Effector memory CD8-positive, alpha-beta T cell (primary cell): ENCODE data around the gene ALOX15.
"Not testable (repeated sequence)": the region's sequence is repeated elsewhere in the genome, so short reads cannot be mapped to it uniquely, and the experiment has no call there.

Experiments used
- ATAC-seq: fragments of 150-1000 bp; cut with Tn5 transposase; replicated peaks from 2 replicates; pipeline ENCODE4 v1.10.0; 2021; ENCODE audit warnings: mild to moderate bottlenecking, moderate library complexity
- DNase-seq, 3 experiments: peaks; one replicate each; pipeline ENCODE4 v3.0.0; 2021
- H3K27ac Mint-ChIP-seq, 2 donors: one replicate each; pipeline ENCODE4 v1.8.0; 2022; ENCODE audit warnings: mild to moderate bottlenecking in 2 of 2, mixed read lengths in 2 of 2, moderate library complexity in 2 of 2
- H3K27me3 Mint-ChIP-seq, 2 donors: one replicate each; pipeline ENCODE4 v1.8.0; 2022; ENCODE audit warnings: mixed read lengths in 2 of 2
- H3K36me3 Mint-ChIP-seq: one replicate; pipeline ENCODE4 v1.8.0; 2022; ENCODE audit warnings: mild to moderate bottlenecking, moderate library complexity, mixed read lengths; ENCODE audit not compliant: insufficient read depth
- H3K4me1 Mint-ChIP-seq, 2 donors: one replicate each; pipeline ENCODE4 v1.8.0; 2022; ENCODE audit warnings: low read depth in 2 of 2, mixed read lengths in 2 of 2
- H3K4me3 Mint-ChIP-seq, 2 donors: one replicate each; pipeline ENCODE4 v1.8.0; 2022; ENCODE audit warnings: mild to moderate bottlenecking in 2 of 2, mixed read lengths in 2 of 2, moderate library complexity in 2 of 2
- H3K9me3 Mint-ChIP-seq, 2 donors: one replicate each; pipeline ENCODE4 v1.8.0; 2022; ENCODE audit warnings: mixed read lengths in 2 of 2
- total RNA-seq, 9 experiments: gene quantifications; one replicate each; lab custom pipeline; 2026; lab: John Stamatoyannopoulos, UW

Gene ALOX15
- total RNA-seq: 0 to 0.67 (median 0.06) reads per million in 9 experiments

- Mint-ChIP-seq H3K27ac (no peak within 1 kb of the TSS), H3K4me1 (peaks cover 6 to 12% of the 10 kb centered on the region in 2 donors), H3K4me3 (peak within 1 kb of the TSS in 1 of 2 donors; percentile 27), H3K9me3 (no peaks in the 10 kb centered on the region), H3K27me3 (peaks cover 79 to 94% of the 10 kb centered on the region in 2 donors), H3K36me3 (no peaks in the 10 kb centered on the region)
- DNase-seq: no peak
- no peak for ATAC-seq
Measured at GRCh38 chr17:4641297-4642195, at the start of gene ALOX15. TSS of gene ALOX15 (minus strand) at chr17:4641678. CDS start at chr17:4641651, 27 bp downstream.

- ATAC-seq: no peak
- H3K27ac Mint-ChIP-seq: peak overlapping the region in 1 of 2 donors; percentile 45
- H3K9me3 Mint-ChIP-seq: no peaks in the 10 kb centered on the region
- no peak for DNase-seq
- H3K4me3 Mint-ChIP-seq: no peak overlapping the region
- H3K27me3 Mint-ChIP-seq: no peaks in the 10 kb centered on the region
- H3K36me3 Mint-ChIP-seq: peaks cover 20% of the 10 kb centered on the region
- peaks cover 17 to 43% of the 10 kb centered on the region in 2 donors for H3K4me1 Mint-ChIP-seq
Measured at GRCh38 chr17:4690745-4691144, 49.3 kb upstream of the ALOX15 start.

- not testable (repeated sequence) for H3K4me3 Mint-ChIP-seq, ATAC-seq, H3K27ac Mint-ChIP-seq, H3K27me3 Mint-ChIP-seq, DNase-seq, H3K9me3 Mint-ChIP-seq
- Mint-ChIP-seq H3K4me1 (peaks cover 16 to 38% of the 10 kb centered on the region in 2 donors), H3K36me3 (peaks cover 26% of the 10 kb centered on the region)
Measured at GRCh38 chr17:4689872-4690271, 48.4 kb upstream of the ALOX15 start.

GRCh38 chr17:4683739-4684138, 42.3 kb upstream of the ALOX15 start:
- H3K27ac Mint-ChIP-seq, H3K9me3 Mint-ChIP-seq, ATAC-seq, DNase-seq, H3K27me3 Mint-ChIP-seq, H3K4me3 Mint-ChIP-seq: not testable (repeated sequence)
- Mint-ChIP-seq H3K36me3 (peaks cover 60% of the 10 kb centered on the region), H3K4me1 (peaks cover 9 to 19% of the 10 kb centered on the region in 2 donors)

GRCh38 chr17:4679658-4680057, 38.2 kb upstream of the ALOX15 start:
- H3K27me3 Mint-ChIP-seq: no peaks in the 10 kb centered on the region
- H3K4me1 Mint-ChIP-seq: peaks cover 0 to 5% of the 10 kb centered on the region in 2 donors
- no peaks in the 10 kb centered on the region for H3K9me3 Mint-ChIP-seq
- H3K36me3 Mint-ChIP-seq: peaks cover 58% of the 10 kb centered on the region
- no peak overlapping the region for H3K4me3 Mint-ChIP-seq
- ATAC-seq (no peak), DNase-seq (no peak)
- H3K27ac Mint-ChIP-seq: no peak overlapping the region

- H3K36me3 Mint-ChIP-seq: peaks cover 50% of the 10 kb centered on the region
- H3K4me3 Mint-ChIP-seq: no peak overlapping the region
- peak overlapping the region in 1 of 2 donors; percentile 26 for H3K27ac Mint-ChIP-seq
- H3K9me3 Mint-ChIP-seq: no peaks in the 10 kb centered on the region
- ATAC-seq (no peak), DNase-seq (no peak)
- H3K27me3 Mint-ChIP-seq: no peaks in the 10 kb centered on the region
- peaks cover 0 to 5% of the 10 kb centered on the region in 2 donors for H3K4me1 Mint-ChIP-seq
Measured at GRCh38 chr17:4678448-4679026, 37.1 kb upstream of the ALOX15 start.

- no peak for ATAC-seq
- Mint-ChIP-seq H3K4me3 (no peak overlapping the region), H3K27ac (peak overlapping the region in 1 of 2 donors; percentile 52), H3K36me3 (peaks cover 34% of the 10 kb centered on the region), H3K9me3 (no peaks in the 10 kb centered on the region), H3K4me1 (peaks cover 0 to 5% of the 10 kb centered on the region in 2 donors), H3K27me3 (no peaks in the 10 kb centered on the region)
- no peak for DNase-seq
Measured at GRCh38 chr17:4676791-4677190, 35.3 kb upstream of the ALOX15 start.

GRCh38 chr17:4675791-4676190, 34.3 kb upstream of the ALOX15 start:
- Mint-ChIP-seq H3K9me3 (no peaks in the 10 kb centered on the region), H3K27ac (peak overlapping the region in 1 of 2 donors; percentile 85), H3K36me3 (peaks cover 29% of the 10 kb centered on the region), H3K4me3 (no peak overlapping the region), H3K27me3 (no peaks in the 10 kb centered on the region), H3K4me1 (peaks cover 0 to 5% of the 10 kb centered on the region in 2 donors)
- no peak for ATAC-seq
- DNase-seq: no peak

GRCh38 chr17:4674685-4674998, 33.2 kb upstream of the ALOX15 start:
- H3K27ac Mint-ChIP-seq: no peak overlapping the region

GRCh38 chr17:4673986-4674684, 32.7 kb upstream of the ALOX15 start:
- Mint-ChIP-seq H3K36me3 (peaks cover 21% of the 10 kb centered on the region), H3K27me3 (no peaks in the 10 kb centered on the region), H3K9me3 (no peaks in the 10 kb centered on the region), H3K4me3 (no peak overlapping the region), H3K4me1 (no peaks in the 10 kb centered on the region), H3K27ac (no peak overlapping the region)
- ATAC-seq (no peak), DNase-seq (no peak)

More at GRCh38 chr17:4674685-4674998, 33.2 kb upstream of the ALOX15 start:
- H3K4me1 Mint-ChIP-seq: peaks cover 0 to 1% of the 10 kb centered on the region in 2 donors
- H3K27me3 Mint-ChIP-seq: no peaks in the 10 kb centered on the region
- H3K9me3 Mint-ChIP-seq: no peaks in the 10 kb centered on the region
- peaks cover 21% of the 10 kb centered on the region for H3K36me3 Mint-ChIP-seq
- ATAC-seq: no peak
- H3K4me3 Mint-ChIP-seq: no peak overlapping the region
- no peak for DNase-seq

- H3K4me3 Mint-ChIP-seq: no peak overlapping the region
- no peak for ATAC-seq
- no peak for DNase-seq
- H3K27me3 Mint-ChIP-seq: no peaks in the 10 kb centered on the region
- no peak overlapping the region for H3K27ac Mint-ChIP-seq
- H3K36me3 Mint-ChIP-seq: peaks cover 21% of the 10 kb centered on the region
- no peaks in the 10 kb centered on the region for H3K9me3 Mint-ChIP-seq
- no peaks in the 10 kb centered on the region for H3K4me1 Mint-ChIP-seq
Measured at GRCh38 chr17:4673169-4673568, 31.7 kb upstream of the ALOX15 start.

GRCh38 chr17:4672751-4673150, 31.3 kb upstream of the ALOX15 start:
- H3K27me3 Mint-ChIP-seq: no peaks in the 10 kb centered on the region
- H3K36me3 Mint-ChIP-seq: peaks cover 17% of the 10 kb centered on the region
- H3K9me3 Mint-ChIP-seq: no peaks in the 10 kb centered on the region
- H3K4me1 Mint-ChIP-seq: no peaks in the 10 kb centered on the region
- no peak for ATAC-seq
- no peak for DNase-seq
- H3K4me3 Mint-ChIP-seq: no peak overlapping the region
- H3K27ac Mint-ChIP-seq: no peak overlapping the region

GRCh38 chr17:4672055-4672630, 30.7 kb upstream of the ALOX15 start:
- Mint-ChIP-seq H3K27me3 (no peaks in the 10 kb centered on the region), H3K36me3 (peaks cover 13% of the 10 kb centered on the region)
- ATAC-seq: no peak

More at GRCh38 chr17:4672055-4672630, 30.7 kb upstream of the ALOX15 start:
- Mint-ChIP-seq H3K27ac (peak overlapping the region in 1 of 2 donors; percentile 1), H3K4me1 (no peaks in the 10 kb centered on the region), H3K4me3 (no peak overlapping the region), H3K9me3 (no peaks in the 10 kb centered on the region)
- DNase-seq: no peak
